ENCODE results near the gene SPATA17. TPM values are rescaled to one million over a fixed set of nuclear protein-coding genes. Genes with fewer than 3 reads are reported as not detected.

SPATA17 gene
- total and polyA plus RNA-seq, 2 experiments from 2014 or later, result 1.2 to 3.5 TPM

GRCh38 chr1:217839161-217839560 lies 208.0 kb downstream of the SPATA17 start (continued):
- no peak for TF ChIP-seq ZNF462 (CRISPR knock-in tag; IDR thresholded peaks at IDR 0.05)
- no peak for TF ChIP-seq CREB1 (CRISPR knock-in tag; IDR thresholded peaks at IDR 0.05; ENCODE audit: low read depth)
- TF ChIP-seq EZH2 (IDR thresholded peaks at IDR 0.05; ENCODE audit: low read depth, unreplicated experiment), result no peak
- TF ChIP-seq ETS1 (IDR thresholded peaks at IDR 0.05), result no peak

GRCh38 chr1:217846733-217847132 lies 215.6 kb downstream of the SPATA17 start:
- peaks cover 20% of the 10 kb centered on the region for H3K4me1 Mint-ChIP-seq
- H3K27me3 ChIP-seq (ENCODE audit: insufficient read depth), result no peaks in the 10 kb centered on the region
- TF ChIP-seq ZNF114 (CRISPR knock-in tag; IDR thresholded peaks at IDR 0.05) (no peak), REST (IDR thresholded peaks at IDR 0.05; ENCODE audit: unreplicated experiment) (no peak), POLR2AphosphoS5 (IDR thresholded peaks at IDR 0.05; ENCODE audit: low read depth) (no peak), CTCF (conservative IDR thresholded peaks at IDR 0.05; ENCODE audit: low read depth in 2 of 2) (no peak), ZNF331 (CRISPR knock-in tag; IDR thresholded peaks at IDR 0.05; ENCODE audit: low read depth) (no peak), EZH2phosphoT487 (IDR thresholded peaks at IDR 0.05; ENCODE audit: unreplicated experiment) (no peak), EZH2 (IDR thresholded peaks at IDR 0.05; ENCODE audit: low read depth, unreplicated experiment) (no peak), JUNB (IDR thresholded peaks at IDR 0.05; ENCODE audit: unreplicated experiment) (no peak)

More at GRCh38 chr1:217846733-217847132, 215.6 kb downstream of the SPATA17 start:
- peaks cover 2% of the 10 kb centered on the region for H3K27me3 Mint-ChIP-seq (ENCODE audit: insufficient read depth, low read depth, poor library complexity)
- H3K27ac Mint-ChIP-seq, result no peak overlapping the region
- no peaks in the 10 kb centered on the region for H3K9me3 Mint-ChIP-seq
- Histone ChIP-seq H3F3A (replicated peaks; ENCODE audit: low read depth) (no peaks in the 10 kb centered on the region), H3K27ac (ENCODE audit: low read depth) (no peak overlapping the region), H3K79me2 (replicated peaks; ENCODE audit: insufficient read depth) (no peaks in the 10 kb centered on the region), H3K9me2 (ENCODE audit: insufficient read depth) (no peaks in the 10 kb centered on the region), H3K4me3 (no peak overlapping the region), H3K36me3 (ENCODE audit: insufficient read depth) (no peaks in the 10 kb centered on the region), H2AFZ (no peak overlapping the region), H3K4me2 (no peak overlapping the region), H4K20me1 (replicated peaks; ENCODE audit: insufficient read depth) (no peaks in the 10 kb centered on the region), H3K4me1 (ENCODE audit: insufficient read depth) (peaks cover 11% of the 10 kb centered on the region; the same call in 1 of the 2 replicates)
- no peak overlapping the region for H3K4me3 Mint-ChIP-seq
- DNase-seq (ENCODE audit: low spot score) (no peak), ATAC-seq (no peak)
- H3K36me3 Mint-ChIP-seq (ENCODE audit: low read depth), result no peaks in the 10 kb centered on the region
